ENCODE measurements around the gene TOX2.

TOX2 gene

GRCh38 chr20:44035924-44036323 is 121.3 kb downstream of the TOX2 start:
- no peak overlapping the region for H3K4me3 ChIP-seq (ENCODE audit: low read depth, low read length)
- in situ Hi-C loops (cut with HindIII; ENCODE audit: low sequenced_read_pairs): no loop called here
- TF ChIP-seq CTCF (IDR thresholded peaks at IDR 0.05; ENCODE audit: low read depth, low read length, missing control alignments): no peak
- no peak for DNase-seq (ENCODE audit: low read depth)

GRCh38 chr20:44036441-44036840 is 121.8 kb downstream of the TOX2 start:
- in situ Hi-C loops (cut with HindIII; ENCODE audit: low sequenced_read_pairs): no loop called here
- H3K4me3 ChIP-seq (ENCODE audit: low read depth, low read length): no peak overlapping the region
- no peak for TF ChIP-seq CTCF (IDR thresholded peaks at IDR 0.05; ENCODE audit: low read depth, low read length, missing control alignments)
- DNase-seq (ENCODE audit: low read depth): no peak

- no peak overlapping the region for H3K4me3 ChIP-seq (ENCODE audit: low read depth, low read length)
- in situ Hi-C loops (cut with HindIII; ENCODE audit: low sequenced_read_pairs): no loop called here
- TF ChIP-seq CTCF (IDR thresholded peaks at IDR 0.05; ENCODE audit: low read depth, low read length, missing control alignments): no peak
- DNase-seq (ENCODE audit: low read depth): no peak
These were observed 124.0 kb downstream of the TOX2 start for GRCh38 chr20:44038681-44039123.

DNA sequence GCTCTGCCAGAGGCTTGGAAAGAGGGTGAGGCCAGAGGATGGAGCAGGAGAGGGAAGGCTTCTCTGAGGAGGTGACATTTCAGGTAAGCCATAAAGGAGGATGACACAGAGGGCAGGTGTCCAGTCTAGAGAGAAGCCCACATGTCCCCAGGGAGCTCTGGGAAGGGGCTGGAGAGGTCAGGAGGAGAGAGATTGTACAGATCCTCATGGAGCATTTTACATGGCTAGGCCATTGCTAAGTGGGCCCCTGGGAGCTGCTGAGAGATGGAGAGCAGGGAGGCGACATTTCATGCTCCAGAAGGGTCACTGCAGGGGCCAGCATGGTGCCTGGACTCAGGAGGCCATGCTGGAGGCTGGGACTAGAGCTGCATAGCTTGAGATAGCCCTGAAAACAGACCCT is 124.5 kb downstream of the TOX2 start:
- no peak overlapping the region for H3K4me3 ChIP-seq (ENCODE audit: low read depth, low read length)
- no peak for DNase-seq (ENCODE audit: low read depth)
- no peak for TF ChIP-seq CTCF (IDR thresholded peaks at IDR 0.05; ENCODE audit: low read depth, low read length, missing control alignments)
- in situ Hi-C loops (cut with HindIII; ENCODE audit: low sequenced_read_pairs): no loop called here

DNA sequence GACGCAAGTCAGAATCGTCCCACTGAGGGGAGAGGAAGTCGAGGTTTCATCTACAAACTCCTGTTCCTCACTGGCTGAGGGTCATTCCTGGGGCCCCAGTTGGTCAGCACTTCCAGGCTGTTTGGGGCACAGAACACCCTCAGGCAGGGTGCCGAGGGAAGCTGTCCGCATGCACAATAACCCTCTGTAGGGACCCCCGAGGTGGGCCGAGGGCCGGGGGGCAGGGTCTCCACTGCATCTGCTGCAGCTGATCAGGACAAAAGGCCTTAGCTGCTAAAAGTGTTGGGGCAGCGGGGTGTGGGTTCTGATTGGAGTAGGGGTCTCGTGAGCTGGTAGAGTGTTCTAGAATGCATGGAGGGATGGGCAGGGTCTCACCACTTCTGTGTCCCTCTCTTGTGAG is 125.1 kb downstream of the TOX2 start:
- no peak for DNase-seq (ENCODE audit: low read depth)
- H3K4me3 ChIP-seq (ENCODE audit: low read depth, low read length): no peak overlapping the region
- in situ Hi-C loops (cut with HindIII; ENCODE audit: low sequenced_read_pairs): loop anchor here (5.0 kb wide), 1 partner anchor 72 kb away; no protein-coding TSS in a partner anchor
- TF ChIP-seq CTCF (IDR thresholded peaks at IDR 0.05; ENCODE audit: low read depth, low read length, missing control alignments): no peak

DNA sequence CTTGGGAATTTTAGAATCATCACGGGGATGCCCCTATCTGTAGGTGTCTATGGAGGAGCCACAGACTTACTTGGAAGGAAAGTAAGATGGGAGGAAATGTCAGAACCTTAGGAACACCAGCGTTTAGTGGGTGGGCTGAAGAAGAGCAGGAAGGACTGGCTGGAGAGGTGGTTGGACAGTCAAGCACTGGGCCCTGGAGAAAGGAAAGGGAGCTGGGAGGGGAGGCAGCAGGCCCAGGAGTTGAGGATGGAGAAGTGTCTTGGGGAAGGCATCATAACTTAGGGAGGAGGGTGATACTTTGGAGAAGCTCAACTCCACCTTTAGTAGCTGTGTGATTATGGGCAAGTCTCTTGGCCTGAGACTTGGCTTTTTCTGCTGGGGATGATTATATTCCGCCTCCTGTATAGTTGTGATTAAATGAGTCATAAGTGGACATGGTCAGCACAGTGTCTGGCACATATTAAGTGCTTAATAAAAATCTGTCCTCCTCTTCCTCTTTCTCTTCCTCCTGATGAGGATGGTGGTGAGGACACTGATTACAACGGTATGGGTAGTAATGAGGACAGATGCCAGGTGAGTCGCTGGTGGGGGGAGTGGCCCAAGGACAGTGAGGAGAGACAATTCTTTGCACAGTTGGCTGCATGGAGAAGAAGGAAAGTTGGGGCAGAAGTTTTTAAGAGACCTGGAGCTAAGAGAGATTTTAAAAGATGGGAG is 125.7 kb downstream of the TOX2 start:
- H3K4me3 ChIP-seq (ENCODE audit: low read depth, low read length): no peak overlapping the region
- in situ Hi-C loops (cut with HindIII; ENCODE audit: low sequenced_read_pairs): loop anchor here (5.0 kb wide), 1 partner anchor 73 kb away; no protein-coding TSS in a partner anchor
- DNase-seq (ENCODE audit: low read depth): no peak
- TF ChIP-seq CTCF (IDR thresholded peaks at IDR 0.05; ENCODE audit: low read depth, low read length, missing control alignments): no peak

Measured in astrocyte of the cerebellum (primary cell).